Natural killer cell (primary cell): ENCODE results near the gene ACSS2. TPM values are rescaled to one million over a fixed set of nuclear protein-coding genes. Genes with fewer than 3 reads are reported as not detected.

ENCODE experiments used
- ATAC-seq, 3 donors: fragments of 150-1000 bp in 2 of 3; fragments of 200-7000 bp in 1 of 3; cut with Tn5 transposase; 1 replicate in 1 of 3; 2 replicates in 2 of 3; pipeline ENCODE4 v1.10.0; 2021; ENCODE audit warnings: mild to moderate bottlenecking in 2 of 3, moderate library complexity in 2 of 3
- DNase-seq, 2 donors: peaks; one replicate each; pipeline versions ENCODE4 v3.0.0 to v3.0.0-alpha.2; 2013 to 2021; ENCODE audit warnings: mixed read lengths in 1 of 2
- H3K27ac ChIP-seq: one replicate; pipeline ENCODE4 v1.5.1; 2013; ENCODE audit warnings: mild to moderate bottlenecking, low read length
- H3K27me3 ChIP-seq: one replicate; pipeline ENCODE4 v1.6.1; 2013; ENCODE audit warnings: low read length; ENCODE audit not compliant: control insufficient read depth, insufficient read depth
- H3K36me3 ChIP-seq: one replicate; pipeline ENCODE4 v1.6.1; 2013; ENCODE audit warnings: low read length; ENCODE audit not compliant: control insufficient read depth, insufficient read depth
- H3K4me1 ChIP-seq: one replicate; pipeline ENCODE4 v1.6.1; 2013; ENCODE audit warnings: low read length; ENCODE audit not compliant: control insufficient read depth, insufficient read depth
- H3K4me3 ChIP-seq: one replicate; pipeline ENCODE4 v1.5.1; 2013; ENCODE audit warnings: low read length
- H3K9me3 ChIP-seq: one replicate; pipeline ENCODE4 v1.6.1; 2013; ENCODE audit warnings: low read length; ENCODE audit not compliant: control insufficient read depth, insufficient read depth
- H3K27ac Mint-ChIP-seq, 2 donors: one replicate each; pipeline ENCODE4 v1.8.0; 2022; ENCODE audit warnings: mild to moderate bottlenecking in 2 of 2, mixed read lengths in 2 of 2, moderate library complexity in 1 of 2
- H3K27me3 Mint-ChIP-seq, 2 donors: one replicate each; pipeline ENCODE4 v1.8.0; 2022; ENCODE audit warnings: low read depth in 2 of 2, mixed read lengths in 2 of 2
- H3K36me3 Mint-ChIP-seq: one replicate; pipeline ENCODE4 v1.8.0; 2022; ENCODE audit warnings: mixed read lengths
- H3K4me1 Mint-ChIP-seq, 2 donors: one replicate each; pipeline ENCODE4 v1.8.0; 2022; ENCODE audit warnings: mixed read lengths in 2 of 2
- H3K4me3 Mint-ChIP-seq: one replicate; pipeline ENCODE4 v1.8.0; 2022; ENCODE audit warnings: mild to moderate bottlenecking, moderate library complexity, mixed read lengths
- H3K9me3 Mint-ChIP-seq, 2 donors: one replicate each; pipeline ENCODE4 v1.8.0; 2022; ENCODE audit warnings: mixed read lengths in 2 of 2
- WGBS: methylation state at CpG from one replicate; pipeline ENCODE4 v1.1.7; 2013; ENCODE audit warnings: missing lambda C conversion rate; ENCODE audit not compliant: insufficient coverage; 5-methylcytosine and 5-hydroxymethylcytosine counted together
- intact Hi-C: fragments of 100-400 bp; cut with micrococcal nuclease; formaldehyde crosslinking; loops from one replicate; pipeline ENCODE4 v1.14.2; 2022
- total RNA-seq, 4 donors: library from RNA; stranded (reverse); fragments of 120-200 nt in 1 of 4; gene quantifications; one replicate each; pipeline versions ENCODE4 v1.2.3 to v1.2.4, GENCODE V29; 2013 to 2022
- TF ChIP-seq, protein P1 (sequence below): fragments of 200-600 bp; IDR thresholded peaks from one replicate; pipeline ENCODE4 v1.8.0; 2022; ENCODE audit warnings: antibody characterized with exemption

The ACSS2 gene
- total RNA-seq, 3 donors from 2014 or later (not counting 1 experiment from before 2014, with no cell fraction given): 2.4 to 11.4 (median 7.5) TPM

DNA sequence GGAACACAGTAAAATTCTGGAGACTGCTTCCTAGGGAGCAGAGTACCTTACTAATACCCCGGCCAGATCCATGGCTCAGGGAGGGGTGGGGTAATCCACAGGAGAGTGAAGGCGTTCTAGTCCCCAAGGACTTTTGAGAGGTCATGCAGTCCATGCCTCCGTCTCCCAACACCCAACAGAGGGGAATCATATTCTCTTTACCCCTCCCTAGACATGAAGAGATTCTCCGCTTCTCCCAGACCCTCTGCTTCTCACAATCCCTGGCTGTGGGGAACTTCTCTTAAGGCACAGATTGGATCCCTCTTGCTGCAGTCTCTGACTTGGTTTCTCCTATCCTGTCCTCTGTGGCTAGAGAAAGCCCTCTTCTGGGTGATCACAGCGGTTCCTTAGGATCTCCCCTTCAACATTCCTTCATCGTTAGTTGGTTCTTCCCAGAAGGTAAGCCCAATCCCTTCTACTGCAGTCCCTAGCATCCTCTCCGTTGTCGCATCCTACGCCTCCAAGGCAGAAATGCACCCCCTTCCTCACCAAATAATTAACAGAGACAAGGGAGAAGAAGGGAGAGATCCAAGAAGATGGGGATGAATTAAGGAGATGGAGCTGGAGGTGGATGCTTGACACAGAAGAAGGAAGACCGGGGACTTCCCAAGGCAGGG lies 4.3 kb upstream of the ACSS2 start:
- TF ChIP-seq, protein P1, sequence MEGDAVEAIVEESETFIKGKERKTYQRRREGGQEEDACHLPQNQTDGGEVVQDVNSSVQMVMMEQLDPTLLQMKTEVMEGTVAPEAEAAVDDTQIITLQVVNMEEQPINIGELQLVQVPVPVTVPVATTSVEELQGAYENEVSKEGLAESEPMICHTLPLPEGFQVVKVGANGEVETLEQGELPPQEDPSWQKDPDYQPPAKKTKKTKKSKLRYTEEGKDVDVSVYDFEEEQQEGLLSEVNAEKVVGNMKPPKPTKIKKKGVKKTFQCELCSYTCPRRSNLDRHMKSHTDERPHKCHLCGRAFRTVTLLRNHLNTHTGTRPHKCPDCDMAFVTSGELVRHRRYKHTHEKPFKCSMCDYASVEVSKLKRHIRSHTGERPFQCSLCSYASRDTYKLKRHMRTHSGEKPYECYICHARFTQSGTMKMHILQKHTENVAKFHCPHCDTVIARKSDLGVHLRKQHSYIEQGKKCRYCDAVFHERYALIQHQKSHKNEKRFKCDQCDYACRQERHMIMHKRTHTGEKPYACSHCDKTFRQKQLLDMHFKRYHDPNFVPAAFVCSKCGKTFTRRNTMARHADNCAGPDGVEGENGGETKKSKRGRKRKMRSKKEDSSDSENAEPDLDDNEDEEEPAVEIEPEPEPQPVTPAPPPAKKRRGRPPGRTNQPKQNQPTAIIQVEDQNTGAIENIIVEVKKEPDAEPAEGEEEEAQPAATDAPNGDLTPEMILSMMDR: no peak
- Mint-ChIP-seq H3K27ac (peak overlapping the region in 1 of 2 donors; percentile 81), H3K9me3 (no peaks in the 10 kb centered on the region), H3K27me3 (peaks cover 6 to 17% of the 10 kb centered on the region in 2 donors), H3K4me3 (peak overlapping the region; percentile 85), H3K36me3 (no peaks in the 10 kb centered on the region), H3K4me1 (peaks cover 32 to 56% of the 10 kb centered on the region in 2 donors)
- Histone ChIP-seq H3K27me3 (no peaks in the 10 kb centered on the region), H3K36me3 (no peaks in the 10 kb centered on the region), H3K9me3 (no peaks in the 10 kb centered on the region), H3K4me3 (peak overlapping the region; percentile 24), H3K27ac (no peak overlapping the region), H3K4me1 (peaks cover 39% of the 10 kb centered on the region)
- intact Hi-C loops: loop anchor here (1.0 kb wide), 1 partner anchor 83 kb away; the partner anchor contains the start of genes GSS and MYH7B
- 81% methylated on average over 8 of the region's 10 CpGs for WGBS
- DNase-seq (no peak), ATAC-seq (no peak)

DNA sequence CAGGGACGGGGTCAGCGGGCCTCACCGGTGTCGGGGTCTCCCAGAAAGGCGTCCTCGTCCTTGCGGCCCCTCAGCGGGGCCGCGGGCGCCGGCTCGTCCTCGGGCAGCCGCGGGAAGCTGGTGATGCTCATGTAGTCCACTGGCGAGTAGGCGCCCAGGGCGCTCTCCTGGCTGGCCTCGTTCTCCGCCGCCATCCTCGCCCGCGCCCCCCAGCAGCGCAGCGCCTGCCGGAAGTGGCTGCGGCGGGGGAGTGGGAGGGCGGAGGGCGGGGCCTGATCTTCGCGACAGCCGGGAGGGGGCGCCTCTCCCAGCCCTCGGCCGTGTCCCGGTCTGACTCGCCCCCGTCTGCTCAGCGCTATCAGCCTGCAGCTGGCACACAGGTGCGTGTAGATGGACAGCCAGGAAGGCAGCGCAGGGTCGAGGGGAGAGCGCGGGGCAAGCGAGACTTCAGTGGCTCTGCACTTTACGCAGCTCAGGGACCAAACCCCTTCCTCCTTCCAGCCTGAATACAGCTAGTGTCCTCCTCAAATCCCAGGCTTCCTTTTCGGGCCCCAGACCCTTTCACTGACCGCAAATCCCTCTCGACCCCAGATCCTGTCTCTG lies 3.7 kb upstream of the ACSS2 start, which contains the start of gene GGT7:
Gene GGT7, minus strand, starts transcription at position 235 of the 603 bp plus-strand sequence. Its CDS starts 41 bp downstream, at position 194.
- Mint-ChIP-seq H3K27ac (peak within 1 kb of the TSS in 1 of 2 donors; percentile 81), H3K4me1 (peaks cover 34 to 58% of the 10 kb centered on the region in 2 donors), H3K4me3 (peak within 1 kb of the TSS; percentile 85), H3K27me3 (peaks cover 6 to 17% of the 10 kb centered on the region in 2 donors), H3K36me3 (no peaks in the 10 kb centered on the region), H3K9me3 (no peaks in the 10 kb centered on the region)
- no peak within 1 kb of the TSS for H3K27ac ChIP-seq
- ATAC-seq (peak; percentile 77 to 83 (median 78)), DNase-seq (peak; percentile 82 to 93)
- WGBS: under 1% methylated on average over 52 of the region's 52 CpGs
- H3K9me3 ChIP-seq: no peaks in the 10 kb centered on the region
- no peaks in the 10 kb centered on the region for H3K27me3 ChIP-seq
- no peaks in the 10 kb centered on the region for H3K36me3 ChIP-seq
- H3K4me1 ChIP-seq: peaks cover 41% of the 10 kb centered on the region
- intact Hi-C loops: loop anchor here (1.0 kb wide), 1 partner anchor 83 kb away; the partner anchor contains the start of genes GSS and MYH7B
- TF ChIP-seq, protein P1: peak; percentile 72
- peak within 1 kb of the TSS; percentile 37 for H3K4me3 ChIP-seq

DNA sequence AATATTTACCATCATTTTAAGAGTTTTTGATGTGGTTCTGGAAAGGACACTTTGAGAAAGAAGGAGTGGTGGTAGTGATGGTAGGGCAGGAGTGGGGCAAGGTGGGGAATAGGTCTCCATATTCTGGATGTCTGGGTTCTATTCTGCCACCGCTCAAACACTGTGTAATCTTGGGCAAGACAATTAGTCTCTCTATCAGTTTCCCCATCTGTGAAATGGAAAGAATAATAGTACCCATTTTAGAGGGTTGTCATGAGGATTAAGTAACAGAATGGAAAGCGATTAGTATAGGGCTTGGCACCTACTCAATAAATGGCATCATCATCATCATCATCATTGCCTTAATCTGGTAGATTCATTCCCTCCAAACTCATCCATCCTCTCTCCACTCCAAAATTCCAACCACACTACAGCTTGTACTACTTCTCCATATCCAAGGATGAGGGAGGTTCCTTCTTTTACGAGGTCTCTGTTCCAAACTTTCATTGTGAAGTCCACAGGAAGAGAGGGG lies 2.8 kb upstream of the ACSS2 start:
- Histone ChIP-seq H3K9me3 (no peaks in the 10 kb centered on the region), H3K27me3 (no peaks in the 10 kb centered on the region), H3K27ac (no peak overlapping the region), H3K4me3 (no peak overlapping the region), H3K36me3 (no peaks in the 10 kb centered on the region), H3K4me1 (peaks cover 41% of the 10 kb centered on the region)
- peak overlapping the region; percentile 84 for H3K4me3 Mint-ChIP-seq
- H3K36me3 Mint-ChIP-seq: no peaks in the 10 kb centered on the region
- DNase-seq: no peak
- H3K27me3 Mint-ChIP-seq: peaks cover 6 to 19% of the 10 kb centered on the region in 2 donors
- no peaks in the 10 kb centered on the region for H3K9me3 Mint-ChIP-seq
- peak overlapping the region in 1 of 2 donors; percentile 81 for H3K27ac Mint-ChIP-seq
- peaks cover 34 to 58% of the 10 kb centered on the region in 2 donors for H3K4me1 Mint-ChIP-seq
- intact Hi-C loops: no loop called here
- TF ChIP-seq, protein P1: no peak
- ATAC-seq: no peak
- 90% methylated on average over 2 of the region's 3 CpGs for WGBS
